Measurements from ENCODE around the gene CNTNAP2. TPM values are rescaled to one million over a fixed set of nuclear protein-coding genes. Genes with fewer than 3 reads are reported as not detected.
"Not testable (repeated sequence)": the region's sequence is repeated elsewhere in the genome, so short reads cannot be mapped to it uniquely, and the experiment has no call there.

Gene CNTNAP2
- total and polyA plus RNA-seq, 8 donors: 0.09 to 1.1 (median 0.38) TPM

DNA sequence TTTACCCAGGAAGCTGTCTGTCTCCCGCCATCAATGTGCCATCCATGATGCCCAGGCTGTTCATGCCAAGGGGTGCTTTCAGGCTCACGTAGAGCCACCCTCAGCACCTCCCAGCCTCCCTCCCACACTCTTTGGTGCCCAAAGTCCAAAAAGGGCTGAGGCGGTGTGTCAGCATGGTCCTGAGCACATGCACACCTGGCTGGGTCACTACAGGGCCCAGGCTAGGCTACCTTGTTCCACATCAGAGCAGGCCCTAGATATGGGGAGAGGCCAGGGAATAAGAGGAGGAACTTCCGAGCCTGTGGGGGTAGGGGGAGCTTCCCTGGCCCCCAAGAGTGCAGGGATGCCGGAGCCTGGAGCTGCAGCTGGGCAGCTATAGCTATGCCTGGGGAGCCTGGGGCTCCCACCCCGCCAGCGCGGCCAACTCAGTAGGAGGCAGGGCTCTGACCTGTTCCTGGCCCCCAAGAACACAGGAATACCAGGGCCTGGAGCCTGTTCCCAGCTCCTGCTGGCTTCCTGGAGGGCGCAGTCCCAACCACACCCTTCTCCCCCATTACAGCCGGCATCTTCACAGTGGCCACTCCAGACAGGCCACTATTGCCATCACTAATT is 2340.8 kb downstream of the CNTNAP2 start:
- intact Hi-C loops (cut with DNase I): no loop called here

GRCh38 chr7:148458263-148458662 is 2341.7 kb downstream of the CNTNAP2 start:
- no peak overlapping the region for H3K4me3 ChIP-seq
- no peaks in the 10 kb centered on the region for H3K27me3 ChIP-seq
- FAIRE-seq (no peak), DNase-seq (no peak), ATAC-seq (no peak)
- intact Hi-C loops (cut with DNase I): no loop called here
- H3K27ac ChIP-seq: no peak overlapping the region
- no peak for TF ChIP-seq CTCF (IDR thresholded peaks at IDR 0.05)
- H3K36me3 ChIP-seq: no peaks in the 10 kb centered on the region
- H3K9me3 ChIP-seq: no peaks in the 10 kb centered on the region
- no peaks in the 10 kb centered on the region for H3K4me1 ChIP-seq

More for the DNA sequence above, 2340.8 kb downstream of the CNTNAP2 start:
- 93 to 94% methylated on average over 10 of the region's 10 CpGs for WGBS, 2 donors
- no peak for FAIRE-seq
- TF ChIP-seq CTCF (IDR thresholded peaks at IDR 0.05): no peak
- no peaks in the 10 kb centered on the region for H3K27me3 ChIP-seq
- no peaks in the 10 kb centered on the region for H3K9me3 ChIP-seq
- H3K4me1 ChIP-seq: no peaks in the 10 kb centered on the region
- H3K27ac ChIP-seq: no peak overlapping the region
- ATAC-seq: no peak
- DNase-seq: no peak
- no peaks in the 10 kb centered on the region for H3K36me3 ChIP-seq
- H3K4me3 ChIP-seq: no peak overlapping the region

- Histone ChIP-seq H3K27ac (no peak overlapping the region), H3K27me3 (no peaks in the 10 kb centered on the region), H3K9me3 (no peaks in the 10 kb centered on the region), H3K4me3 (no peak overlapping the region), H3K4me1 (no peaks in the 10 kb centered on the region), H3K36me3 (no peaks in the 10 kb centered on the region)
- 75 to 76% methylated on average over 4 of the region's 4 CpGs for WGBS, 2 donors
- intact Hi-C loops (cut with DNase I): no loop called here
- FAIRE-seq (no peak), DNase-seq (no peak), ATAC-seq (no peak)
- no peak for TF ChIP-seq CTCF (IDR thresholded peaks at IDR 0.05)
Measured at GRCh38 chr7:148461392-148462179, 2345.0 kb downstream of the CNTNAP2 start.

GRCh38 chr7:148462774-148463173 is 2346.2 kb downstream of the CNTNAP2 start:
- intact Hi-C loops (cut with DNase I); H3K9me3 ChIP-seq; ATAC-seq; H3K4me1 ChIP-seq; DNase-seq; FAIRE-seq; H3K27me3 ChIP-seq; H3K4me3 ChIP-seq; H3K27ac ChIP-seq; H3K36me3 ChIP-seq: not testable (repeated sequence)
- WGBS, 2 donors: 75 to 79% methylated on average over 9 of the region's 9 CpGs

DNA sequence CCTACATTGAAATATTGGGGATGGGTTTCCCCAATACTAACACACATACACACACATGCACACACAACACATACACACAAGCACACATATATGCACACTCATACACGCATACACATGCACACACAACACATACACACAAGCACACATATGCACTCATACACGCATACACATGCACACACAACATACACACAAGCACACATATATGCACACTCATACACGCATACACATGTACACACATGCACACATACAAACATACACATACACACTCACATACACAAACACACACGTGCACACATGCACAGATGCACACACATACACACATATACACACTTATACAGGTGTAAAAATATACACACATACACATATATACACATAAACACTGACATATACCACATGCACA is 2346.6 kb downstream of the CNTNAP2 start:
- TF ChIP-seq CTCF (IDR thresholded peaks at IDR 0.05): no peak
- Histone ChIP-seq H3K27me3 (no peaks in the 10 kb centered on the region), H3K27ac (no peak overlapping the region), H3K4me1 (no peaks in the 10 kb centered on the region), H3K4me3 (no peak overlapping the region), H3K36me3 (no peaks in the 10 kb centered on the region), H3K9me3 (no peaks in the 10 kb centered on the region)
- no peak for ATAC-seq
- WGBS, 2 donors: 84 to 93% methylated on average over 4 of the region's 4 CpGs
- intact Hi-C loops (cut with DNase I): no loop called here
- no peak for FAIRE-seq
- DNase-seq: no peak
